Measurements from ENCODE around the gene A1CF. TPM values are rescaled to one million over a fixed set of nuclear protein-coding genes. Genes with fewer than 3 reads are reported as not detected.
"Not testable (repeated sequence)": the region's sequence is repeated elsewhere in the genome, so short reads cannot be mapped to it uniquely, and the experiment has no call there.

A1CF gene
- total RNA-seq, 1 donor from 2014 or later, result not detected

DNA sequence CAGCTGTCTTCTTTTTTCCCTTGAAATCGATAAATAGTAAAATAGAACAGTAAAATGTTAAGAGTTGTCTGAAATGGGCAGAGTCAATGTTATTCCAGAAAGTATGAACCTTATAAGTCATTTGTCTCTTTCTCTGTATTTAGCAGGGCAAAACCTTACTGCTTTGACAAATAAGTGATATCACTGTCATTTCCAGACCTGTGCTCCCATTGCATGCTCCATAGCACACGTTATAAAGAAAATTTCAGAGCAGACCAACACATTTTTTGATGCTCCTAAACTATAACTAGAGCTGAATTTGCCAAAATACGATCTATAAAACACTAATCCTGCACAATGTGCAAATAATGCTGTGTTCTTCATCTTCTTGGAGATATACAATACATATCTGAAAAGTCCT is 1.1 kb downstream of the A1CF start:
- Mint-ChIP-seq H3K4me3 (ENCODE audit: unreplicated experiment) (no peak overlapping the region), H3K4me1 (ENCODE audit: low read depth, unreplicated experiment) (no peaks in the 10 kb centered on the region), H3K9me3 (ENCODE audit: unreplicated experiment) (no peaks in the 10 kb centered on the region), H3K27me3 (ENCODE audit: low read depth, unreplicated experiment) (no peaks in the 10 kb centered on the region), H3K27ac (ENCODE audit: unreplicated experiment) (no peak overlapping the region), H3K36me3 (ENCODE audit: low read depth, unreplicated experiment) (no peaks in the 10 kb centered on the region)
- DNase-seq (ENCODE audit: low read depth), result no peak
- no peak overlapping the region for H3K4me3 ChIP-seq (ENCODE audit: insufficient read depth, low read depth, low read length)
- no peaks in the 10 kb centered on the region for H3K36me3 ChIP-seq (ENCODE audit: insufficient read depth, low read length)
- H4K20me1 ChIP-seq (ENCODE audit: insufficient read depth, low read length), result no peaks in the 10 kb centered on the region
- no peak for FAIRE-seq
- H3K9me3 ChIP-seq (ENCODE audit: insufficient read depth, low read depth, low read length), result no peaks in the 10 kb centered on the region
- no peak overlapping the region for H3K9ac ChIP-seq (ENCODE audit: low read length)
- no peak overlapping the region for H2AFZ ChIP-seq (ENCODE audit: low read depth, low read length)
- no peaks in the 10 kb centered on the region for H3K79me2 ChIP-seq (ENCODE audit: insufficient read depth, low read length)
- H3K27me3 ChIP-seq (ENCODE audit: insufficient read depth, low read length), result no peaks in the 10 kb centered on the region
- TF ChIP-seq, protein P1, sequence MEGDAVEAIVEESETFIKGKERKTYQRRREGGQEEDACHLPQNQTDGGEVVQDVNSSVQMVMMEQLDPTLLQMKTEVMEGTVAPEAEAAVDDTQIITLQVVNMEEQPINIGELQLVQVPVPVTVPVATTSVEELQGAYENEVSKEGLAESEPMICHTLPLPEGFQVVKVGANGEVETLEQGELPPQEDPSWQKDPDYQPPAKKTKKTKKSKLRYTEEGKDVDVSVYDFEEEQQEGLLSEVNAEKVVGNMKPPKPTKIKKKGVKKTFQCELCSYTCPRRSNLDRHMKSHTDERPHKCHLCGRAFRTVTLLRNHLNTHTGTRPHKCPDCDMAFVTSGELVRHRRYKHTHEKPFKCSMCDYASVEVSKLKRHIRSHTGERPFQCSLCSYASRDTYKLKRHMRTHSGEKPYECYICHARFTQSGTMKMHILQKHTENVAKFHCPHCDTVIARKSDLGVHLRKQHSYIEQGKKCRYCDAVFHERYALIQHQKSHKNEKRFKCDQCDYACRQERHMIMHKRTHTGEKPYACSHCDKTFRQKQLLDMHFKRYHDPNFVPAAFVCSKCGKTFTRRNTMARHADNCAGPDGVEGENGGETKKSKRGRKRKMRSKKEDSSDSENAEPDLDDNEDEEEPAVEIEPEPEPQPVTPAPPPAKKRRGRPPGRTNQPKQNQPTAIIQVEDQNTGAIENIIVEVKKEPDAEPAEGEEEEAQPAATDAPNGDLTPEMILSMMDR (IDR thresholded peaks at IDR 0.05; ENCODE audit: insufficient read depth, low read depth, low read length), result no peak
- TF ChIP-seq EZH2 (IDR thresholded peaks at IDR 0.05; ENCODE audit: insufficient read depth, low read length), result no peak
- H3K4me2 ChIP-seq (ENCODE audit: low read length), result no peak overlapping the region
- no peak overlapping the region for H3K27ac ChIP-seq (ENCODE audit: low read depth, low read length)
- H3K4me1 ChIP-seq (ENCODE audit: insufficient read depth, low read length), result no peaks in the 10 kb centered on the region

DNA sequence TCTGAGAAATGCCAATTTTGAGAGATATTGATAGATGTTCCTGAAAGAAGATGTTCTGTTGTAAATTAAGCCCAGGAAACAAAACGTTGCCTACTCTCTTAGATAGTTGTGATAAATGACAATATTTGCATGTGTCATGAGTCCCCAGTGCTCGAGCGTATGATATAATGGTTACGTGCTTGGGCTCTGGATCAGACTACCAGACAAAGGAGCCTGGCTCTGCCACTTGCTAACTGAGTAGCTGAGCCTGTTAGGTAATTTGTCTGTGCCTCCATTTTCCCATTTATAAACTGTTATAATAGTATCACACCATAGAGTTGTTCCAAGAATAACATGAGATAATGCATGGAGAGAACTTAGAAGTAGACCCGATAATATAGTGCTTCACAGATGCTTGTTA is 1.8 kb downstream of the A1CF start:
- Histone ChIP-seq H3K9me3 (ENCODE audit: insufficient read depth, low read depth, low read length) (no peaks in the 10 kb centered on the region), H3K27ac (ENCODE audit: low read depth, low read length) (no peak overlapping the region), H4K20me1 (ENCODE audit: insufficient read depth, low read length) (no peaks in the 10 kb centered on the region), H3K4me1 (ENCODE audit: insufficient read depth, low read length) (no peaks in the 10 kb centered on the region), H3K27me3 (ENCODE audit: insufficient read depth, low read length) (no peaks in the 10 kb centered on the region), H3K4me3 (ENCODE audit: insufficient read depth, low read depth, low read length) (no peak overlapping the region), H3K4me2 (ENCODE audit: low read length) (no peak overlapping the region), H2AFZ (ENCODE audit: low read depth, low read length) (no peak overlapping the region), H3K36me3 (ENCODE audit: insufficient read depth, low read length) (no peaks in the 10 kb centered on the region), H3K79me2 (ENCODE audit: insufficient read depth, low read length) (no peaks in the 10 kb centered on the region), H3K9ac (ENCODE audit: low read length) (no peak overlapping the region)
- no peak for TF ChIP-seq EZH2 (IDR thresholded peaks at IDR 0.05; ENCODE audit: insufficient read depth, low read length)
- TF ChIP-seq, protein P1 (IDR thresholded peaks at IDR 0.05; ENCODE audit: insufficient read depth, low read depth, low read length), result no peak
- no peak overlapping the region for H3K4me3 Mint-ChIP-seq (ENCODE audit: unreplicated experiment)
- no peaks in the 10 kb centered on the region for H3K36me3 Mint-ChIP-seq (ENCODE audit: low read depth, unreplicated experiment)
- no peak overlapping the region for H3K27ac Mint-ChIP-seq (ENCODE audit: unreplicated experiment)
- no peaks in the 10 kb centered on the region for H3K27me3 Mint-ChIP-seq (ENCODE audit: low read depth, unreplicated experiment)
- H3K9me3 Mint-ChIP-seq (ENCODE audit: unreplicated experiment), result no peaks in the 10 kb centered on the region
- no peak for FAIRE-seq
- H3K4me1 Mint-ChIP-seq (ENCODE audit: low read depth, unreplicated experiment), result no peaks in the 10 kb centered on the region
- no peak for DNase-seq (ENCODE audit: low read depth)

DNA sequence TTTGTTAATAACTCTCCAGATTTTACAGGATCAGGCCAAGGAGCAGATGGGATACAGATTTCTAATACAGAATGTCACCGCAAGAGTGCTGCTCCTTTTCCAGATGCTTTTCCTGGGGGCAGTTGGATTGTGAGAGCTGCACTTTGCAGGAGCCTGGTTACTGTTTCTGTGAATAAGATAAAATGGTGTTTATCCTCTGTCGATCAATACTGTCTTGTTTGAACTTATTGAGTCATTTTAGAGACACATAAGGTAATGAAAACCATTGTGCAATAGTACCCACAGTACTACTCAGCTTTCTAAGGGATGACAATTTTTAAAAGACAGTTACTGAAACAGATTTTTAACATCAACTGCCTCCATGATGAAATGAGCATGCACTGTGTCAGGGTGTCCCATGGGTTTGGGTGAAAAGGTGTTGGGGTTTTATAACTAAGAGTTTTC is 2.9 kb downstream of the A1CF start:
- Mint-ChIP-seq H3K4me1 (ENCODE audit: low read depth, unreplicated experiment) (no peaks in the 10 kb centered on the region), H3K36me3 (ENCODE audit: low read depth, unreplicated experiment) (no peaks in the 10 kb centered on the region), H3K9me3 (ENCODE audit: unreplicated experiment) (no peaks in the 10 kb centered on the region), H3K4me3 (ENCODE audit: unreplicated experiment) (no peak overlapping the region), H3K27me3 (ENCODE audit: low read depth, unreplicated experiment) (no peaks in the 10 kb centered on the region), H3K27ac (ENCODE audit: unreplicated experiment) (no peak overlapping the region)
- Histone ChIP-seq H3K79me2 (ENCODE audit: insufficient read depth, low read length) (no peaks in the 10 kb centered on the region), H3K27ac (ENCODE audit: low read depth, low read length) (no peak overlapping the region), H3K36me3 (ENCODE audit: insufficient read depth, low read length) (no peaks in the 10 kb centered on the region), H3K4me3 (ENCODE audit: insufficient read depth, low read depth, low read length) (no peak overlapping the region), H3K27me3 (ENCODE audit: insufficient read depth, low read length) (no peaks in the 10 kb centered on the region), H2AFZ (ENCODE audit: low read depth, low read length) (no peak overlapping the region), H3K9me3 (ENCODE audit: insufficient read depth, low read depth, low read length) (no peaks in the 10 kb centered on the region), H3K4me1 (ENCODE audit: insufficient read depth, low read length) (no peaks in the 10 kb centered on the region), H3K9ac (ENCODE audit: low read length) (no peak overlapping the region), H4K20me1 (ENCODE audit: insufficient read depth, low read length) (no peaks in the 10 kb centered on the region), H3K4me2 (ENCODE audit: low read length) (no peak overlapping the region)
- DNase-seq (ENCODE audit: low read depth) (no peak), FAIRE-seq (no peak)
- no peak for TF ChIP-seq EZH2 (IDR thresholded peaks at IDR 0.05; ENCODE audit: insufficient read depth, low read length)
- TF ChIP-seq, protein P1 (IDR thresholded peaks at IDR 0.05; ENCODE audit: insufficient read depth, low read depth, low read length), result no peak

DNA sequence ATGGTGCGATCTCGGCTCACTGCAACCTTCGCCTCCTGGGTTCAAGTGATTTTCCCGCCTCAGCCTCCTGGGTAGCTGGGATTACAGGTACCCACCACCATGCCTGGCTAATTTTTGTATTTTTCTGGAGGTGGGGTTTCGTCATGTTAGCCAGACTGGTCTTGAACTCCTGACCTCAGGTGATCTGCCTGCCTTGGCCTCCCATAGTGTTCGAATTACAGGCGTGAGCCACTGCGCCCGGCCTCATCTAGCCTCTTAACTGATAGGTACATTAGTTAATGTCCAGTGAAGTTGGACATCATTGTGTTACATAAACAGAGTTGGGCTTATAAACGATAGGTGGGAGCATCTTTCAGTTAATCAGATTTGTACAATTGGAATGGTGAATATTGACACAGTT is 4.4 kb downstream of the A1CF start:
- H3K4me3 Mint-ChIP-seq (ENCODE audit: unreplicated experiment), result not testable (repeated sequence)

More for the DNA sequence above, 4.4 kb downstream of the A1CF start:
- not testable (repeated sequence) for H3K9me3 Mint-ChIP-seq (ENCODE audit: unreplicated experiment); H3K79me2 ChIP-seq (ENCODE audit: insufficient read depth, low read length); H3K4me3 ChIP-seq (ENCODE audit: insufficient read depth, low read depth, low read length); H3K27me3 Mint-ChIP-seq (ENCODE audit: low read depth, unreplicated experiment); FAIRE-seq; H3K36me3 ChIP-seq (ENCODE audit: insufficient read depth, low read length); DNase-seq (ENCODE audit: low read depth); H3K4me2 ChIP-seq (ENCODE audit: low read length); H3K27me3 ChIP-seq (ENCODE audit: insufficient read depth, low read length); H3K9me3 ChIP-seq (ENCODE audit: insufficient read depth, low read depth, low read length); H3K27ac Mint-ChIP-seq (ENCODE audit: unreplicated experiment); H2AFZ ChIP-seq (ENCODE audit: low read depth, low read length); H3K27ac ChIP-seq (ENCODE audit: low read depth, low read length); H3K4me1 Mint-ChIP-seq (ENCODE audit: low read depth, unreplicated experiment); H3K9ac ChIP-seq (ENCODE audit: low read length); H4K20me1 ChIP-seq (ENCODE audit: insufficient read depth, low read length); H3K4me1 ChIP-seq (ENCODE audit: insufficient read depth, low read length); H3K36me3 Mint-ChIP-seq (ENCODE audit: low read depth, unreplicated experiment)

All from astrocyte (in vitro differentiated cells and primary cell).